Measurements from ENCODE around the gene VWA8. TPM values are rescaled to one million over a fixed set of nuclear protein-coding genes. Genes with fewer than 3 reads are reported as not detected.

The VWA8 gene
- total RNA-seq, 1 donor, result 33.2 TPM

GRCh38 chr13:41802684-41803444 lies 158.0 kb downstream of the VWA8 start:
- no peak for DNase-seq (ENCODE audit: low read depth)
- no peak overlapping the region for H3K4me3 ChIP-seq (ENCODE audit: low read depth, low read length)
- TF ChIP-seq CTCF (IDR thresholded peaks at IDR 0.05; ENCODE audit: insufficient read depth, low read depth, low read length), result no peak

- no peak overlapping the region for H3K4me3 ChIP-seq (ENCODE audit: low read depth, low read length)
- no peak for TF ChIP-seq CTCF (IDR thresholded peaks at IDR 0.05; ENCODE audit: insufficient read depth, low read depth, low read length)
- DNase-seq (ENCODE audit: low read depth), result no peak
Measured at GRCh38 chr13:41802043-41802683, 158.7 kb downstream of the VWA8 start.

- TF ChIP-seq CTCF (IDR thresholded peaks at IDR 0.05; ENCODE audit: insufficient read depth, low read depth, low read length), result no peak
- H3K4me3 ChIP-seq (ENCODE audit: low read depth, low read length), result no peak overlapping the region
- DNase-seq (ENCODE audit: low read depth), result no peak
Measured at GRCh38 chr13:41791056-41791455, 169.9 kb downstream of the VWA8 start.

GRCh38 chr13:41788552-41788951 lies 172.4 kb downstream of the VWA8 start:
- H3K4me3 ChIP-seq (ENCODE audit: low read depth, low read length), result no peak overlapping the region
- DNase-seq (ENCODE audit: low read depth), result no peak
- TF ChIP-seq CTCF (IDR thresholded peaks at IDR 0.05; ENCODE audit: insufficient read depth, low read depth, low read length), result no peak

GRCh38 chr13:41785402-41786172 lies 175.3 kb downstream of the VWA8 start:
- peak; percentile 57 for DNase-seq (ENCODE audit: low read depth)
- no peak for TF ChIP-seq CTCF (IDR thresholded peaks at IDR 0.05; ENCODE audit: insufficient read depth, low read depth, low read length)
- no peak overlapping the region for H3K4me3 ChIP-seq (ENCODE audit: low read depth, low read length)

- H3K4me3 ChIP-seq (ENCODE audit: low read depth, low read length), result no peak overlapping the region
- TF ChIP-seq CTCF (IDR thresholded peaks at IDR 0.05; ENCODE audit: insufficient read depth, low read depth, low read length), result no peak
- no peak for DNase-seq (ENCODE audit: low read depth)
Measured at GRCh38 chr13:41782086-41782485, 178.8 kb downstream of the VWA8 start.
